Stomach (tissue), 4 donors: ENCODE measurements around the gene WDR35.

ENCODE experiments used
- EP300 ChIP-seq: sonication (generic); formaldehyde crosslinking; IDR thresholded peaks from one replicate; pipeline ENCODE4 v1.6.1; 2017; ENCODE audit warnings: antibody characterized with exemption
- POLR2A ChIP-seq, 4 donors: fragments of 450-650 bp; IDR thresholded peaks; one replicate each; pipeline ENCODE4 v1.6.1; 2016; ENCODE audit warnings: antibody characterized with exemption in 4 of 4, control low read depth in 2 of 4, mild to moderate bottlenecking in 1 of 4, moderate library complexity in 1 of 4
- POLR2AphosphoS5 ChIP-seq, 3 donors: sonication (generic); formaldehyde crosslinking; IDR thresholded peaks; one replicate each; pipeline ENCODE4 v1.6.1; 2016; ENCODE audit warnings: antibody characterized with exemption in 3 of 3
- TF ChIP-seq, protein P1 (sequence below), 7 experiments: fragments of 450-650 bp in 4 of 7; fragments of 200-600 bp in 3 of 7; sonication (generic) in 3 of 7; IDR thresholded peaks; one replicate each; pipeline ENCODE4 v1.5.1; 2016 to 2019; ENCODE audit warnings: antibody characterized with exemption in 7 of 7, control low read depth in 2 of 7, mild to moderate bottlenecking in 1 of 7

GRCh38 chr2:20030224-20030623 lies 40.3 kb upstream of the WDR35 start:
- TF ChIP-seq, protein P1, sequence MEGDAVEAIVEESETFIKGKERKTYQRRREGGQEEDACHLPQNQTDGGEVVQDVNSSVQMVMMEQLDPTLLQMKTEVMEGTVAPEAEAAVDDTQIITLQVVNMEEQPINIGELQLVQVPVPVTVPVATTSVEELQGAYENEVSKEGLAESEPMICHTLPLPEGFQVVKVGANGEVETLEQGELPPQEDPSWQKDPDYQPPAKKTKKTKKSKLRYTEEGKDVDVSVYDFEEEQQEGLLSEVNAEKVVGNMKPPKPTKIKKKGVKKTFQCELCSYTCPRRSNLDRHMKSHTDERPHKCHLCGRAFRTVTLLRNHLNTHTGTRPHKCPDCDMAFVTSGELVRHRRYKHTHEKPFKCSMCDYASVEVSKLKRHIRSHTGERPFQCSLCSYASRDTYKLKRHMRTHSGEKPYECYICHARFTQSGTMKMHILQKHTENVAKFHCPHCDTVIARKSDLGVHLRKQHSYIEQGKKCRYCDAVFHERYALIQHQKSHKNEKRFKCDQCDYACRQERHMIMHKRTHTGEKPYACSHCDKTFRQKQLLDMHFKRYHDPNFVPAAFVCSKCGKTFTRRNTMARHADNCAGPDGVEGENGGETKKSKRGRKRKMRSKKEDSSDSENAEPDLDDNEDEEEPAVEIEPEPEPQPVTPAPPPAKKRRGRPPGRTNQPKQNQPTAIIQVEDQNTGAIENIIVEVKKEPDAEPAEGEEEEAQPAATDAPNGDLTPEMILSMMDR (IDR thresholded peaks at IDR 0.05), result no peak
- TF ChIP-seq POLR2A (IDR thresholded peaks at IDR 0.05), result no peak
- TF ChIP-seq EP300, result no peak
- no peak for TF ChIP-seq POLR2AphosphoS5 (IDR thresholded peaks at IDR 0.05)
